CD14-positive monocyte (primary cell): ENCODE measurements around the gene WDR70. TPM values are rescaled to one million over a fixed set of nuclear protein-coding genes. Genes with fewer than 3 reads are reported as not detected.

ENCODE experiments used
- DNase-seq, 3 donors: peaks; one replicate each; pipeline ENCODE4 v3.0.0-alpha.2; 2011 to 2022
- H2AFZ ChIP-seq: 2 replicates; pipeline ENCODE4 v1.6.0; 2012; ENCODE audit warnings: mild to moderate bottlenecking, low read depth, low read length, inconsistent platforms; ENCODE audit not compliant: insufficient read depth, poor library complexity, severe bottlenecking
- H3K27ac ChIP-seq, 2 donors: 1 replicate in 1 of 2; 2 replicates in 1 of 2; pipeline ENCODE4 v1.5.1; 2012 to 2013; ENCODE audit warnings: low read length in 2 of 2, control low read depth in 1 of 2, inconsistent platforms in 1 of 2, low read depth in 1 of 2, mild to moderate bottlenecking in 1 of 2
- H3K27me3 ChIP-seq, 2 donors: one replicate each; pipeline versions ENCODE4 v1.6.0 to v1.6.1; 2011 to 2013; ENCODE audit warnings: low read length in 2 of 2; ENCODE audit not compliant: control insufficient read depth in 2 of 2, insufficient read depth in 2 of 2
- H3K36me3 ChIP-seq, 2 donors: replicated peaks in 1 of 2; 1 replicate in 1 of 2; 2 replicates in 1 of 2; pipeline versions ENCODE4 v1.5.1 to v1.6.1; 2012 to 2013; ENCODE audit warnings: low read length in 2 of 2, control low read depth in 1 of 2, inconsistent platforms in 1 of 2, mild to moderate bottlenecking in 1 of 2; ENCODE audit not compliant: insufficient read depth in 2 of 2, control insufficient read depth in 1 of 2
- H3K4me1 ChIP-seq, 2 donors: 1 replicate in 1 of 2; 2 replicates in 1 of 2; pipeline versions ENCODE4 v1.5.1 to v1.6.1; 2012 to 2013; ENCODE audit warnings: low read length in 2 of 2, control low read depth in 1 of 2, inconsistent platforms in 1 of 2, mild to moderate bottlenecking in 1 of 2, moderate library complexity in 1 of 2; ENCODE audit not compliant: insufficient read depth in 2 of 2, control insufficient read depth in 1 of 2
- H3K4me2 ChIP-seq: replicated peaks from 2 replicates; pipeline ENCODE3; 2012; ENCODE audit warnings: low read length, moderate library complexity, mild to moderate bottlenecking; ENCODE audit not compliant: poor library complexity, severe bottlenecking; ENCODE audit errors: extremely low read depth
- H3K4me3 ChIP-seq, 3 experiments: fragments of 200-600 bp in 1 of 3; sonication (generic) in 1 of 3; replicated peaks in 1 of 3; 1 replicate in 2 of 3; 2 replicates in 1 of 3; pipeline ENCODE4 v1.5.1; 2011 to 2013; ENCODE audit warnings: low read length in 3 of 3, mild to moderate bottlenecking in 3 of 3, control low read depth in 2 of 3, low read depth in 2 of 3, inconsistent platforms in 1 of 3, moderate library complexity in 1 of 3
- H3K79me2 ChIP-seq: 2 replicates; pipeline ENCODE4 v1.6.0; 2012; ENCODE audit warnings: mild to moderate bottlenecking, control low read depth, inconsistent platforms, low read length, moderate library complexity; ENCODE audit not compliant: insufficient read depth
- H3K9ac ChIP-seq: 2 replicates; pipeline ENCODE4 v1.6.0; 2017; ENCODE audit warnings: low read length, mild to moderate bottlenecking; ENCODE audit not compliant: insufficient read depth, poor library complexity, severe bottlenecking
- H3K9me3 ChIP-seq, 2 donors: replicated peaks in 1 of 2; 1 replicate in 1 of 2; 2 replicates in 1 of 2; pipeline versions ENCODE4 v1.5.1 to v1.6.1; 2012 to 2013; ENCODE audit warnings: low read length in 2 of 2, control low read depth in 1 of 2; ENCODE audit not compliant: control insufficient read depth in 1 of 2, insufficient read depth in 1 of 2
- H4K20me1 ChIP-seq: 2 replicates; pipeline ENCODE4 v1.6.0; 2012; ENCODE audit warnings: mild to moderate bottlenecking, low read length, control low read depth, moderate library complexity; ENCODE audit not compliant: insufficient read depth
- H3K27ac Mint-ChIP-seq, 7 donors: one replicate each; pipeline ENCODE4 v1.8.0; 2020; ENCODE audit warnings: mild to moderate bottlenecking in 7 of 7, mixed read lengths in 7 of 7, moderate library complexity in 6 of 7, inconsistent platforms in 2 of 7
- H3K27me3 Mint-ChIP-seq, 3 donors: one replicate each; pipeline ENCODE4 v1.8.0; 2021 to 2022; ENCODE audit warnings: low read depth in 3 of 3, mild to moderate bottlenecking in 3 of 3, mixed read lengths in 3 of 3, moderate library complexity in 3 of 3, inconsistent platforms in 1 of 3
- H3K36me3 Mint-ChIP-seq, 2 donors: one replicate each; pipeline ENCODE4 v1.8.0; 2020; ENCODE audit warnings: mixed read lengths in 2 of 2, inconsistent platforms in 1 of 2, mild to moderate bottlenecking in 1 of 2
- H3K4me1 Mint-ChIP-seq: one replicate; pipeline ENCODE4 v1.8.0; 2020; ENCODE audit warnings: mild to moderate bottlenecking, mixed read lengths
- H3K4me3 Mint-ChIP-seq, 2 donors: one replicate each; pipeline ENCODE4 v1.8.0; 2020; ENCODE audit warnings: mild to moderate bottlenecking in 2 of 2, mixed read lengths in 2 of 2, moderate library complexity in 1 of 2
- H3K9me3 Mint-ChIP-seq, 7 donors: one replicate each; pipeline ENCODE4 v1.8.0; 2020 to 2022; ENCODE audit warnings: mixed read lengths in 7 of 7, mild to moderate bottlenecking in 6 of 7, moderate library complexity in 6 of 7, inconsistent platforms in 2 of 7
- WGBS: methylation state at CpG from one replicate; pipeline ENCODE4 v1.1.5; 2013; ENCODE audit warnings: missing lambda C conversion rate; ENCODE audit not compliant: insufficient coverage; 5-methylcytosine and 5-hydroxymethylcytosine counted together
- intact Hi-C, 2 donors: fragments of 100-400 bp; cut with micrococcal nuclease; formaldehyde crosslinking; loops; one replicate each; pipeline versions ENCODE4 v1.15.0 to v1.15.1; 2023
- polyA plus RNA-seq, 3 donors: library from polyadenylated mRNA; depleted of rRNA in 1 of 3; unstranded in 2 of 3; stranded (reverse) in 1 of 3; fragments of 300-500 nt in 2 of 3; fragments of >200 nt in 1 of 3; fragmentation: Illumina TruSeq in 2 of 3; gene quantifications; 1 replicate in 2 of 3; 2 replicates in 1 of 3; pipeline ENCODE4 v1.2.3, GENCODE V29; 2012 to 2021
- TF ChIP-seq, protein P1 (sequence below): fragments of 200-600 bp; IDR thresholded peaks from one replicate; pipeline ENCODE4 v1.8.0; 2022; ENCODE audit warnings: antibody characterized with exemption, mild to moderate bottlenecking

WDR70 gene
- polyA plus RNA-seq, 3 donors, result 13.1 to 21.0 (median 19.1) TPM

DNA sequence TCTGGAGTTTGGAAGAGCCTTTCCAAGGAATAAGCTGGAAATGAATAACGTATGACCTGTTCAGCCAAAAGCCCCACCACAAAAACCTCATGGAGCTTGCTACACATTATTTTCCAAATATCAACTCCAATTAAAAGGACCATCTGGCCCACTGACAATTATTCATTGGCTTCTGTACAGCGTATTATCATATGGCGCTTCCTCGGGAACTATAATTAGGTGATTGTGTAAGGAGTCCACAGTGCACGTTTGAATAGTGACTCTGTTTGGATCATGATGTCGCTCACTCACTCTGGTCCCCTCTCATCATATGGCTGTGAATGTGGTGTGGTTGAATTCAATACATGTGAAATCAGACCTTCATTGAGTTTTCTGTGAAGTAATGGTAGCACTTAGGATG, 408.6 kb downstream of the WDR70 start:
- no peak for DNase-seq

DNA sequence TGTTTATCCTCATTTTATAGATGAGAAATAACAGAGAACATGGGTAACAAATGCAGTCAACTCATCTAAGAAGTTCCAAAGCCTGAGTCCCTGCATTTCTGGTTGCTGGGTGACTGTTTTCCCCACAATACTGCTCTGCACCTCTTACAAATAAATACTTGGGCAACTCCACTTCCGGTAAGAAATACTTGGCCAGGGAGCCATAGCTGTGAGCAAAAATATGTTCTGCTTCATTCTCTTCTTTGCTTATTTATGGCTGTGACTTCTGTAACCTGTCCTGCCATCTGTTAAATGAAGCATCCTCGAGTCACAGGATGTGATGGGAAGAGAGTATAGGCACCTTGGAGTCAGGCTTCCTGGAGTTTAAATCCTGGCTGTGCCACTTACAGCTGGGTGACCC, 410.9 kb downstream of the WDR70 start:
- WGBS, result 75% methylated on average over 1 of the region's 2 CpGs
- Histone ChIP-seq H3K9me3 (peaks cover 17 to 36% of the 10 kb centered on the region in 2 donors), H4K20me1 (no peaks in the 10 kb centered on the region), H3K4me2 (no peak overlapping the region), H3K4me3 (no peak overlapping the region), H3K79me2 (no peaks in the 10 kb centered on the region), H2AFZ (no peak overlapping the region), H3K4me1 (no peaks in the 10 kb centered on the region), H3K36me3 (no peaks in the 10 kb centered on the region), H3K27me3 (no peaks in the 10 kb centered on the region), H3K9ac (no peak overlapping the region), H3K27ac (no peak overlapping the region)
- Mint-ChIP-seq H3K4me1 (no peaks in the 10 kb centered on the region), H3K36me3 (no peaks in the 10 kb centered on the region), H3K4me3 (no peak overlapping the region), H3K9me3 (peaks cover 21 to 39% (median 32%) of the 10 kb centered on the region in 7 donors), H3K27ac (no peak overlapping the region), H3K27me3 (peaks cover 0 to 3% (median 0%) of the 10 kb centered on the region in 3 donors)
- DNase-seq, result no peak
- TF ChIP-seq, protein P1, sequence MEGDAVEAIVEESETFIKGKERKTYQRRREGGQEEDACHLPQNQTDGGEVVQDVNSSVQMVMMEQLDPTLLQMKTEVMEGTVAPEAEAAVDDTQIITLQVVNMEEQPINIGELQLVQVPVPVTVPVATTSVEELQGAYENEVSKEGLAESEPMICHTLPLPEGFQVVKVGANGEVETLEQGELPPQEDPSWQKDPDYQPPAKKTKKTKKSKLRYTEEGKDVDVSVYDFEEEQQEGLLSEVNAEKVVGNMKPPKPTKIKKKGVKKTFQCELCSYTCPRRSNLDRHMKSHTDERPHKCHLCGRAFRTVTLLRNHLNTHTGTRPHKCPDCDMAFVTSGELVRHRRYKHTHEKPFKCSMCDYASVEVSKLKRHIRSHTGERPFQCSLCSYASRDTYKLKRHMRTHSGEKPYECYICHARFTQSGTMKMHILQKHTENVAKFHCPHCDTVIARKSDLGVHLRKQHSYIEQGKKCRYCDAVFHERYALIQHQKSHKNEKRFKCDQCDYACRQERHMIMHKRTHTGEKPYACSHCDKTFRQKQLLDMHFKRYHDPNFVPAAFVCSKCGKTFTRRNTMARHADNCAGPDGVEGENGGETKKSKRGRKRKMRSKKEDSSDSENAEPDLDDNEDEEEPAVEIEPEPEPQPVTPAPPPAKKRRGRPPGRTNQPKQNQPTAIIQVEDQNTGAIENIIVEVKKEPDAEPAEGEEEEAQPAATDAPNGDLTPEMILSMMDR, result no peak
- intact Hi-C loops, result no loop called here

More for the DNA sequence above, 408.6 kb downstream of the WDR70 start:
- Histone ChIP-seq H3K4me3 (no peak overlapping the region), H2AFZ (no peak overlapping the region), H3K9me3 (peaks cover 13 to 21% of the 10 kb centered on the region in 2 donors), H3K4me2 (no peak overlapping the region), H4K20me1 (no peaks in the 10 kb centered on the region), H3K27me3 (no peaks in the 10 kb centered on the region), H3K36me3 (no peaks in the 10 kb centered on the region), H3K4me1 (no peaks in the 10 kb centered on the region), H3K9ac (no peak overlapping the region), H3K79me2 (no peaks in the 10 kb centered on the region), H3K27ac (no peak overlapping the region)
- Mint-ChIP-seq H3K27me3 (peaks cover 0 to 4% (median 0%) of the 10 kb centered on the region in 3 donors), H3K9me3 (peaks cover 12 to 27% (median 24%) of the 10 kb centered on the region in 7 donors), H3K36me3 (no peaks in the 10 kb centered on the region), H3K4me3 (no peak overlapping the region), H3K27ac (no peak overlapping the region), H3K4me1 (no peaks in the 10 kb centered on the region)
- 100% methylated on average over 1 of the region's 6 CpGs for WGBS
- intact Hi-C loops, result no loop called here
- TF ChIP-seq, protein P1, result no peak
